H1 (cell line): ENCODE data around the gene OSBPL6. TPM values are rescaled to one million over a fixed set of nuclear protein-coding genes. Genes with fewer than 3 reads are reported as not detected.

Source experiments
- CTCF ChIA-PET: fragments of 300-600 bp; sonication (Branson Sonifier 250); formaldehyde crosslinking; loops from one replicate; lab custom pipeline; 2021; ENCODE audit not compliant: partially characterized antibody; lab: Charles Lee
- POLR2A ChIA-PET: fragments of 300-600 bp; sonication (Branson Sonifier 250); formaldehyde crosslinking; loops from one replicate; lab custom pipeline; 2021; ENCODE audit warnings: inconsistent platforms; ENCODE audit not compliant: partially characterized antibody; lab: Charles Lee
- DNase-seq, 2 experiments: peaks; one replicate each; pipeline versions ENCODE4 v3.0.0 to v3.0.0-alpha.2; 2010 to 2022; ENCODE audit warnings: low spot score in 2 of 2, low read depth in 1 of 2, mixed read lengths in 1 of 2
- FAIRE-seq: peaks from 2 replicates; lab custom pipeline; 2011; peaks lifted over from hg19 to GRCh38; lab: Jason Lieb, UNC
- H2AFZ ChIP-seq: 2 replicates; pipeline ENCODE4 v1.8.1; 2012; ENCODE audit warnings: low read length, inconsistent platforms
- H2AK5ac ChIP-seq: 2 replicates; pipeline ENCODE4 v1.6.1; 2013; ENCODE audit warnings: low read depth, low read length
- H2BK120ac ChIP-seq: replicated peaks from 2 replicates; pipeline ENCODE3; 2013; ENCODE audit warnings: low read depth, low read length, inconsistent platforms
- H2BK12ac ChIP-seq: 2 replicates; pipeline ENCODE4 v1.6.1; 2013; ENCODE audit warnings: low read depth, low read length
- H2BK15ac ChIP-seq: 2 replicates; pipeline ENCODE4 v1.6.1; 2013; ENCODE audit warnings: low read length
- H2BK20ac ChIP-seq: 2 replicates; pipeline ENCODE4 v1.6.1; 2013; ENCODE audit warnings: low read length
- H2BK5ac ChIP-seq: 2 replicates; pipeline ENCODE4 v1.6.1; 2013; ENCODE audit warnings: low read depth, low read length
- H3K14ac ChIP-seq: 2 replicates; pipeline ENCODE4 v1.6.1; 2013; ENCODE audit warnings: inconsistent platforms; ENCODE audit not compliant: insufficient read length
- H3K18ac ChIP-seq: 2 replicates; pipeline ENCODE4 v1.6.1; 2013; ENCODE audit warnings: low read length; ENCODE audit errors: extremely low read depth
- H3K23ac ChIP-seq: 2 replicates; pipeline ENCODE4 v1.6.1; 2013; ENCODE audit warnings: inconsistent platforms; ENCODE audit not compliant: insufficient read length
- H3K23me2 ChIP-seq: 2 replicates; pipeline ENCODE4 v1.6.1; 2013; ENCODE audit warnings: low read depth, low read length
- H3K27ac ChIP-seq: 2 replicates; pipeline ENCODE4 v1.6.1; 2011; ENCODE audit warnings: low read depth, low read length, inconsistent platforms
- H3K27me3 ChIP-seq, 4 experiments: replicated peaks in 1 of 4; 1 replicate in 1 of 4; 2 replicates in 3 of 4; pipeline versions ENCODE4 v1.6.1 to v1.8.1; 2011 to 2013; ENCODE audit warnings: low read length in 3 of 4, mild to moderate bottlenecking in 3 of 4, inconsistent platforms in 2 of 4, mixed read lengths in 2 of 4, moderate library complexity in 1 of 4; ENCODE audit not compliant: control insufficient read depth in 3 of 4, insufficient read depth in 3 of 4; ENCODE audit errors: extremely low read depth in 1 of 4
- H3K36me3 ChIP-seq, 4 experiments: 2 replicates each; pipeline versions ENCODE4 v1.6.1 to v1.8.1; 2011 to 2013; ENCODE audit warnings: mild to moderate bottlenecking in 4 of 4, low read length in 3 of 4, moderate library complexity in 2 of 4, control low read depth in 1 of 4, inconsistent platforms in 1 of 4; ENCODE audit not compliant: insufficient read depth in 4 of 4, control insufficient read depth in 2 of 4
- H3K4ac ChIP-seq: replicated peaks from 2 replicates; pipeline ENCODE3; 2013; ENCODE audit warnings: low read length, low read depth, mixed read lengths, inconsistent platforms; ENCODE audit not compliant: insufficient read length
- H3K4me1 ChIP-seq, 4 experiments: replicated peaks in 1 of 4; 1 replicate in 1 of 4; 2 replicates in 3 of 4; pipeline versions ENCODE4 v1.6.1 to v1.8.1; 2011 to 2013; ENCODE audit warnings: low read length in 3 of 4, inconsistent platforms in 2 of 4, mixed read lengths in 1 of 4; ENCODE audit not compliant: insufficient read depth in 4 of 4, control insufficient read depth in 3 of 4
- H3K4me2 ChIP-seq, 2 experiments: 2 replicates each; pipeline versions ENCODE4 v1.6.1 to v1.8.1; 2011 to 2013; ENCODE audit warnings: low read depth in 2 of 2, low read length in 2 of 2, control low read depth in 1 of 2, inconsistent platforms in 1 of 2, mild to moderate bottlenecking in 1 of 2; ENCODE audit not compliant: insufficient read depth in 1 of 2
- H3K4me3 ChIP-seq, 4 experiments: fragments of 200-600, 300-600 bp in 1 of 4; sonication (generic), shearing (Covaris generic), sonication (Bioruptor Twin) in 1 of 4; 2 replicates each; pipeline versions ENCODE4 v1.5.1 to v1.8.1; 2011 to 2016; ENCODE audit warnings: low read length in 4 of 4, low read depth in 3 of 4, control low read depth in 2 of 4, inconsistent platforms in 2 of 4, mild to moderate bottlenecking in 2 of 4, mixed read lengths in 1 of 4, moderate library complexity in 1 of 4; ENCODE audit not compliant: insufficient read depth in 2 of 4; ENCODE audit errors: extremely low read depth in 1 of 4
- H3K56ac ChIP-seq: replicated peaks from 2 replicates; pipeline ENCODE3; 2013; ENCODE audit warnings: low read depth, mild to moderate bottlenecking, mixed read lengths, low read length, inconsistent platforms; ENCODE audit not compliant: insufficient read length
- H3K79me1 ChIP-seq: 2 replicates; pipeline ENCODE4 v1.6.1; 2013; ENCODE audit warnings: low read depth, low read length, control low read depth
- H3K79me2 ChIP-seq, 2 experiments: 2 replicates each; pipeline versions ENCODE4 v1.6.1 to v1.8.1; 2012 to 2013; ENCODE audit warnings: low read length in 2 of 2, mild to moderate bottlenecking in 2 of 2, inconsistent platforms in 1 of 2; ENCODE audit not compliant: insufficient read depth in 2 of 2, control insufficient read depth in 1 of 2
- H3K9ac ChIP-seq, 4 experiments: replicated peaks in 1 of 4; 1 replicate in 1 of 4; 2 replicates in 3 of 4; pipeline versions ENCODE4 v1.6.1 to v1.8.1; 2011 to 2013; ENCODE audit warnings: low read depth in 3 of 4, low read length in 3 of 4, control low read depth in 2 of 4, mild to moderate bottlenecking in 2 of 4, moderate library complexity in 2 of 4, inconsistent platforms in 1 of 4; ENCODE audit errors: extremely low read depth in 1 of 4
- H3K9me3 ChIP-seq, 2 experiments: 2 replicates each; pipeline versions ENCODE4 v1.6.1 to v1.8.1; 2012 to 2013; ENCODE audit warnings: mild to moderate bottlenecking in 2 of 2, moderate library complexity in 2 of 2, control low read depth in 1 of 2, inconsistent platforms in 1 of 2, low read depth in 1 of 2, low read length in 1 of 2, mixed read lengths in 1 of 2; ENCODE audit not compliant: insufficient read depth in 2 of 2
- H4K20me1 ChIP-seq, 2 experiments: replicated peaks in 1 of 2; 2 replicates each; pipeline versions ENCODE3 to v1.8.1; 2011 to 2013; ENCODE audit warnings: inconsistent platforms in 2 of 2, low read length in 2 of 2, mild to moderate bottlenecking in 1 of 2; ENCODE audit not compliant: insufficient read depth in 2 of 2, control insufficient read depth in 1 of 2
- H4K5ac ChIP-seq: 2 replicates; pipeline ENCODE4 v1.6.1; 2013; ENCODE audit warnings: low read length, low read depth, mixed read lengths, inconsistent platforms; ENCODE audit not compliant: insufficient read length
- H4K8ac ChIP-seq: 2 replicates; pipeline ENCODE4 v1.8.0; 2013; ENCODE audit warnings: mild to moderate bottlenecking, moderate library complexity, low read length, inconsistent platforms; ENCODE audit not compliant: insufficient read depth; ENCODE audit errors: extremely low read depth
- H4K91ac ChIP-seq: replicated peaks from 2 replicates; pipeline ENCODE3; 2013; ENCODE audit warnings: low read length, mixed read lengths, inconsistent platforms; ENCODE audit not compliant: insufficient read length
- BRCA1 ChIP-seq: IDR thresholded peaks from 2 replicates; pipeline ENCODE4 v1.6.1; 2012; ENCODE audit warnings: low read depth, low read length, improper control_type of control experiment
- EZH2 ChIP-seq: fragments of 200-600 bp; sonication (generic); IDR thresholded peaks from 2 replicates; pipeline ENCODE4 v1.7.1; 2012; ENCODE audit warnings: low read depth, mild to moderate bottlenecking, moderate library complexity, low read length, inconsistent platforms; ENCODE audit not compliant: severe bottlenecking
- GTF2F1 ChIP-seq: IDR thresholded peaks from 2 replicates; pipeline ENCODE4 v1.6.1; 2012; ENCODE audit warnings: low read depth, low read length, improper control_type of control experiment, borderline replicate concordance
- HDAC6 ChIP-seq: IDR thresholded peaks from one replicate; pipeline ENCODE4 v1.7.1; 2012; ENCODE audit warnings: low read depth, mild to moderate bottlenecking, inconsistent platforms, low read length, moderate library complexity
- JUN ChIP-seq: IDR thresholded peaks from 2 replicates; pipeline ENCODE4 v1.6.1; 2011; ENCODE audit warnings: low read depth, mild to moderate bottlenecking, improper control_type of control experiment, low read length
- KDM1A ChIP-seq: fragments of 200-600, 300-600 bp; sonication (generic); IDR thresholded peaks from 2 replicates; pipeline ENCODE4 v1.7.1; 2016; ENCODE audit warnings: mild to moderate bottlenecking, low read length, borderline replicate concordance
- MAFK ChIP-seq: IDR thresholded peaks from 2 replicates; pipeline ENCODE4 v1.6.1; 2012; ENCODE audit warnings: low read depth, mild to moderate bottlenecking, improper control_type of control experiment, low read length
- NANOG ChIP-seq: IDR thresholded peaks from 2 replicates; pipeline ENCODE4 v1.6.1; 2011; ENCODE audit warnings: low read length, low read depth, mild to moderate bottlenecking, inconsistent platforms; ENCODE audit not compliant: insufficient read depth, poor library complexity, severe bottlenecking
- RBBP5 ChIP-seq: IDR thresholded peaks from 2 replicates; pipeline ENCODE4 v1.7.1; 2012; ENCODE audit warnings: low read depth, mild to moderate bottlenecking, inconsistent platforms, low read length, moderate library complexity, borderline replicate concordance
- SAP30 ChIP-seq: fragments of 300-600 bp; sonication (generic); IDR thresholded peaks from 2 replicates; pipeline ENCODE4 v1.7.1; 2012; ENCODE audit warnings: low read length, moderate library complexity, mild to moderate bottlenecking, inconsistent platforms; ENCODE audit not compliant: insufficient read depth, insufficient replicate concordance
- TAF1 ChIP-seq: IDR thresholded peaks from 2 replicates; pipeline ENCODE4 v1.6.1; 2011; ENCODE audit warnings: mild to moderate bottlenecking, low read depth, low read length
- TAF7 ChIP-seq: optimal IDR thresholded peaks from 2 replicates; pipeline ENCODE3; 2011; ENCODE audit warnings: low read depth, mild to moderate bottlenecking, inconsistent platforms, low read length, moderate library complexity, borderline replicate concordance
- WGBS, 2 experiments: shearing (Covaris generic) in 1 of 2; methylation state at CpG; one replicate each; pipeline versions ENCODE4 v1.1.6 to v1.1.7; 2013 to 2015; ENCODE audit warnings: low lambda C conversion rate in 2 of 2, mixed read lengths in 2 of 2, inconsistent platforms in 1 of 2, low coverage in 1 of 2, missing lambda C conversion rate in 1 of 2; ENCODE audit not compliant: insufficient replicate concordance in 2 of 2, insufficient coverage in 1 of 2, insufficient read length in 1 of 2; ENCODE audit errors: extremely low coverage in 1 of 2, missing lambda C conversion rate in 1 of 2; 5-methylcytosine and 5-hydroxymethylcytosine counted together
- polyA plus RNA-seq, 7 experiments: library from polyadenylated mRNA; depleted of rRNA in 3 of 7; stranded (reverse) in 5 of 7; unstranded in 2 of 7; fragments of >200 nt in 5 of 7; fragments of 200-250 nt in 2 of 7; gene quantifications; 1 replicate in 5 of 7; 2 replicates in 1 of 7; 4 replicates in 1 of 7; pipeline versions ENCODE4 v1.2.1 to v1.2.3, GENCODE V29; 2011 to 2013; ENCODE audit warnings: missing spikeins in 2 of 7, mixed read lengths in 2 of 7
- total RNA-seq: library from RNA; stranded (reverse); fragmentation: NEBNext Ultra II Directional; extraction: Animal tissue kit (Norgen Biotek cat#: 25700); gene quantifications from 2 replicates; pipeline ENCODE4 v1.2.1, GENCODE V29; 2021

OSBPL6 gene
- total and polyA plus RNA-seq, 2 of the 8 experiments (the other 6 are each of a cell fraction or from before 2014, with no cell fraction given): 1.7 to 5.6 TPM

DNA sequence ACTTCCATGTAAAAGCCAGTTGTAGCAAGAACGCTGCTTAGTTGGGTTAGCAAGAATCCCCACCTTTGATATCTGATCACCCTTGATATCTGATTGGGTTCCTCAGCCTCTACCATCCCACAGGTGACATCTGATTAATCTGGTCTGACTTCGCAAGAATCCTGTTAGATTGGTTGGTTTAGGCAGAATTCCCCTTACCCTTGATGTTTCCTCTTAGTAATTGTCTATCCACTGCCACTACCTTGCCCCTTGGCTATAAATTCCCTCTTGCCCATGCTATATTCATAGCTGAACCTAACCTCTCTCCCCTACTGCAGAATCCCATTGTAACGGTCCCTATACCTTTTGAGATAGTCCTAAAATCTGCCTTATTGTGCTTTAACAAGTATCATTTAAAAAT is 223.6 kb downstream of the OSBPL6 start:
- H4K91ac ChIP-seq: no peak overlapping the region
- H3K9me3 ChIP-seq: no peaks in the 10 kb centered on the region
- H3K4me2 ChIP-seq: no peak overlapping the region
- H2AFZ ChIP-seq: no peak overlapping the region
- 89% methylated on average over 3 of the region's 3 CpGs; no CpG with 5 or more reads in 1 of the 2 experiments for WGBS, 2 experiments
- H2BK5ac ChIP-seq: no peak overlapping the region
- no peaks in the 10 kb centered on the region; the same call in 1 of the 2 replicates for H3K79me1 ChIP-seq
- no peaks in the 10 kb centered on the region for H3K79me2 ChIP-seq
- H3K56ac ChIP-seq: no peak overlapping the region
- no peak overlapping the region for H3K4me3 ChIP-seq
- no peak overlapping the region for H2BK20ac ChIP-seq
- H3K18ac ChIP-seq: no peak overlapping the region
- H3K23me2 ChIP-seq: no peaks in the 10 kb centered on the region; the same call in 1 of the 2 replicates
- H3K23ac ChIP-seq: no peak overlapping the region
- no peak overlapping the region for H2BK15ac ChIP-seq
- no peaks in the 10 kb centered on the region for H4K20me1 ChIP-seq
- FAIRE-seq: no peak
- no peak overlapping the region for H3K14ac ChIP-seq
- no peak overlapping the region for H3K4ac ChIP-seq
- H2AK5ac ChIP-seq: no peak overlapping the region
- H4K5ac ChIP-seq: no peak overlapping the region
- H3K36me3 ChIP-seq: no peaks in the 10 kb centered on the region
- H3K27me3 ChIP-seq: no peaks in the 10 kb centered on the region
- no peak overlapping the region for H3K9ac ChIP-seq
- H3K4me1 ChIP-seq: peaks cover 0 to 2% (median 0%) of the 10 kb centered on the region in 4 experiments; a peak in 1 of 7 replicates
- ChIA-PET CTCF (interaction anchor here (0.7 to 7.9 kb wide), 9 partner anchors 11 to 430 kb away, joined by 3 to 61 read pairs (median 6); partner anchors contain the start of gene RBM45), POLR2A (interaction anchor here (1.2 to 2.4 kb wide), 3 partner anchors 11 to 33 kb away, joined by 3 to 8 read pairs (median 8); partner anchors contain the start of genes PJVK and PRKRA)
- no peak overlapping the region for H2BK120ac ChIP-seq
- no peak overlapping the region for H3K27ac ChIP-seq
- no peak overlapping the region for H4K8ac ChIP-seq
- no peak for DNase-seq
- H2BK12ac ChIP-seq: no peak overlapping the region
- TF ChIP-seq SAP30: no peak
- no peak for TF ChIP-seq RBBP5
- TF ChIP-seq MAFK: no peak
- no peak for TF ChIP-seq TAF1
- no peak for TF ChIP-seq JUN
- TF ChIP-seq HDAC6: no peak
- TF ChIP-seq BRCA1: no peak
- TF ChIP-seq GTF2F1: no peak
- no peak for TF ChIP-seq EZH2
- no peak for TF ChIP-seq KDM1A
- TF ChIP-seq NANOG: no peak
- TF ChIP-seq TAF7: no peak
